GM23248 (cell line): ENCODE measurements around the gene YIPF1.

Source experiments
- EZH2 ChIP-seq: fragments of 200-600 bp; sonication (generic); IDR thresholded peaks from 2 replicates; pipeline ENCODE4 v1.6.1; 2018; ENCODE audit warnings: antibody characterized with exemption, mild to moderate bottlenecking; ENCODE audit not compliant: insufficient read depth, poor library complexity, severe bottlenecking
- EZH2phosphoT487 ChIP-seq: fragments of 200-600 bp; sonication (generic); IDR thresholded peaks from 2 replicates; pipeline ENCODE4 v1.6.1; 2018; ENCODE audit warnings: antibody characterized with exemption, moderate library complexity, mild to moderate bottlenecking, low read depth; ENCODE audit not compliant: insufficient read depth

GRCh38 chr1:53868565-53868964, 21.0 kb downstream of the YIPF1 start:
- no peak for TF ChIP-seq EZH2
- TF ChIP-seq EZH2phosphoT487: no peak
